ENCODE data around the gene GABARAP. TPM values are rescaled to one million over a fixed set of nuclear protein-coding genes. Genes with fewer than 3 reads are reported as not detected.

The GABARAP gene
- total and polyA plus RNA-seq, 2 donors (not counting 1 experiment from before 2014, with no cell fraction given): 323 to 371 TPM

DNA sequence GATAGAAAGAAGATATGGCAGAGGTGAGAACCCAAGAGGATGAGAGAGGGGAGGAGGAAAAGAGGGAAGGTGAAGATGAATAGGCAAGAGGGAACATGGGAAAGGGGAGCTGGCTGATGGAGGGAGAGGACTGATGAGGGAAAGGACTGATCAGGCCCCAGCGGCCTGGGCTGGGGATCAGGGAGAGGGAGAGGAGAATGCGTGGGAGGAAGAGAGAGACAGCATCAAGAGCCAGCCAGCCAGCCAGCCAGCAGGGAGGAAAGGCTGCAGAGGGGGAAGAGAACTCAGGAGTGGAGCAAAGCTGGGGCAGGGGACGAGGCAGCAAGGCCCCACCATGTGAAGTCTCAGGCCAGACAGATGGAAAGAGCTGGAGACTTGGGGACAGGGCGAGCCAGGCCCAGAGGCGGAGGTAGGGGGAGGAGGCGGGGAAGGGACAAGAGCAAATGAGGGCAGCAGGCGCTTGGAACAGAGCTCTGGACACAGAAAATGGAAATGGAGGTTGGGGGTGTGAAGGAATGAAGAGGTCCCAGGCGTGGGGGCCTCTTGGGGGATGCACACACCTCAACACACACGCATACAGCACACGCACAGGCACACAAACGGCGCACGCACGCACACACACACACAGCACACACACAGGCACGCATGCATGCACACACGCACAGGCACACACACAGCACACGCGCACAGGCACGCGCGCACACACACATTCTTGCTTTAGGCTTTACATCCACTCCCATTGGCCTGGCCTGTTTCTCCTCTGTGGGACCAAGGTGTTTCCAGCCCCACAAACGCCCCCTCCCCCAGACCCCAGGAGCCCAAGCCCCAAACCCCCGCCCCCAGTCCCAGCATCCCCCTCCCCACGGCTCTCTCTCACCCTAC, 34.9 kb downstream of the GABARAP start:
- H3K4me3 ChIP-seq (ENCODE audit: control extremely low read depth in 1 of 5, extremely low read depth in 1 of 5, insufficient read depth in 1 of 5, low read depth in 2 of 5, low read length in 4 of 5): no peak overlapping the region
- no peak overlapping the region for H3K9ac ChIP-seq (ENCODE audit: low read length)
- H3K27me3 ChIP-seq (replicated peaks in 1 of 4; ENCODE audit: control extremely low read depth in 1 of 4, control insufficient read depth in 3 of 4, insufficient read depth in 4 of 4, low read length in 3 of 4): peaks cover 0 to 4% (median 0%) of the 10 kb centered on the region in 4 experiments
- POLR2A ChIA-PET: interaction anchor here (0.5 to 0.8 kb wide), 2 partner anchors 12 to 74 kb away, joined by 3 to 9 read pairs; partner anchors contain the start of gene DLG4
- peaks cover 5% of the 10 kb centered on the region for H3K27me3 Mint-ChIP-seq
- no peaks in the 10 kb centered on the region for H3K79me2 ChIP-seq (ENCODE audit: control insufficient read depth, insufficient read depth, low read length)
- ATAC-seq (ENCODE audit: low read depth): no peak
- H3K9me3 ChIP-seq (ENCODE audit: control extremely low read depth in 1 of 3, control insufficient read depth in 2 of 3, insufficient read depth in 1 of 3, low read length in 2 of 3): no peaks in the 10 kb centered on the region
- peak overlapping the region; percentile 32 for H3K27ac Mint-ChIP-seq
- H2AFZ ChIP-seq (ENCODE audit: insufficient read depth, low read depth, low read length, poor library complexity, severe bottlenecking): no peak overlapping the region
- no peak overlapping the region for H3K4me2 ChIP-seq (replicated peaks; ENCODE audit: low read depth, low read length, poor library complexity, severe bottlenecking)
- 97% methylated on average over 15 of the region's 24 CpGs for WGBS (ENCODE audit: insufficient coverage)
- H3K4me1 Mint-ChIP-seq: peaks cover 28% of the 10 kb centered on the region
- TF ChIP-seq EZH2 (IDR thresholded peaks at IDR 0.05; ENCODE audit: borderline replicate concordance, insufficient read depth, low read depth, low read length, poor library complexity, severe bottlenecking): no peak
- TF ChIP-seq, protein P1, sequence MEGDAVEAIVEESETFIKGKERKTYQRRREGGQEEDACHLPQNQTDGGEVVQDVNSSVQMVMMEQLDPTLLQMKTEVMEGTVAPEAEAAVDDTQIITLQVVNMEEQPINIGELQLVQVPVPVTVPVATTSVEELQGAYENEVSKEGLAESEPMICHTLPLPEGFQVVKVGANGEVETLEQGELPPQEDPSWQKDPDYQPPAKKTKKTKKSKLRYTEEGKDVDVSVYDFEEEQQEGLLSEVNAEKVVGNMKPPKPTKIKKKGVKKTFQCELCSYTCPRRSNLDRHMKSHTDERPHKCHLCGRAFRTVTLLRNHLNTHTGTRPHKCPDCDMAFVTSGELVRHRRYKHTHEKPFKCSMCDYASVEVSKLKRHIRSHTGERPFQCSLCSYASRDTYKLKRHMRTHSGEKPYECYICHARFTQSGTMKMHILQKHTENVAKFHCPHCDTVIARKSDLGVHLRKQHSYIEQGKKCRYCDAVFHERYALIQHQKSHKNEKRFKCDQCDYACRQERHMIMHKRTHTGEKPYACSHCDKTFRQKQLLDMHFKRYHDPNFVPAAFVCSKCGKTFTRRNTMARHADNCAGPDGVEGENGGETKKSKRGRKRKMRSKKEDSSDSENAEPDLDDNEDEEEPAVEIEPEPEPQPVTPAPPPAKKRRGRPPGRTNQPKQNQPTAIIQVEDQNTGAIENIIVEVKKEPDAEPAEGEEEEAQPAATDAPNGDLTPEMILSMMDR (IDR thresholded peaks at IDR 0.05): no peak
- no peaks in the 10 kb centered on the region for H3K9me3 Mint-ChIP-seq (ENCODE audit: insufficient read depth)
- no peaks in the 10 kb centered on the region for H3K36me3 ChIP-seq (replicated peaks in 1 of 2; ENCODE audit: control extremely low read depth in 1 of 2, control insufficient read depth in 1 of 2, extremely low read depth in 1 of 2, insufficient read depth in 2 of 2, low read length in 1 of 2)
- H3K4me1 ChIP-seq (ENCODE audit: control insufficient read depth in 2 of 2, insufficient read depth in 2 of 2, low read length in 2 of 2): peaks cover 17 to 25% of the 10 kb centered on the region in 2 donors
- H4K20me1 ChIP-seq (ENCODE audit: control insufficient read depth, insufficient read depth, low read length, poor library complexity, severe bottlenecking): no peaks in the 10 kb centered on the region
- CTCF ChIA-PET: no interaction called here
- DNase-seq: no peak
- intact Hi-C loops (cut with micrococcal nuclease): no loop called here
- no peak overlapping the region for H3K27ac ChIP-seq (ENCODE audit: low read length in 2 of 2)
- no peak overlapping the region for H3K4me3 Mint-ChIP-seq

Data from B cell (primary cell).